HG03175 (cell line): ENCODE data around the gene MUC3A.
"Not testable (repeated sequence)": the region's sequence is repeated elsewhere in the genome, so short reads cannot be mapped to it uniquely, and the experiment has no call there.

Experiments
- ATAC-seq: cut with Tn5 transposase; IDR thresholded peaks from one replicate; pipeline ENCODE4 v1.9.1; 2021; ENCODE audit warnings: mild to moderate bottlenecking, moderate library complexity; ENCODE audit not compliant: unreplicated experiment

The MUC3A gene

GRCh38 chr7:100949227-100949932, at the start of gene MUC3A:
Gene MUC3A, plus strand, starts transcription at chr7:100949534. Its CDS starts 91 bp downstream, at chr7:100949625.
- no peak for ATAC-seq

- no peak for ATAC-seq
Observed at GRCh38 chr7:100900978-100901377, 48.4 kb upstream of the MUC3A start.

GRCh38 chr7:100901921-100902332, 47.4 kb upstream of the MUC3A start:
- no peak for ATAC-seq

GRCh38 chr7:100902638-100903037, 46.7 kb upstream of the MUC3A start:
- ATAC-seq = no peak

GRCh38 chr7:100908512-100908911, 40.8 kb upstream of the MUC3A start:
- no peak for ATAC-seq

GRCh38 chr7:100910443-100910842, 38.9 kb upstream of the MUC3A start:
- ATAC-seq = not testable (repeated sequence)

GRCh38 chr7:100911484-100911883, 37.9 kb upstream of the MUC3A start:
- no peak for ATAC-seq

GRCh38 chr7:100914208-100914878, 35.0 kb upstream of the MUC3A start:
- ATAC-seq = no peak

GRCh38 chr7:100914879-100915447, 34.4 kb upstream of the MUC3A start:
- ATAC-seq = no peak

- not testable (repeated sequence) for ATAC-seq
Observed at GRCh38 chr7:100919335-100919734, 30.0 kb upstream of the MUC3A start.

GRCh38 chr7:100919779-100920437, 29.4 kb upstream of the MUC3A start:
- ATAC-seq = not testable (repeated sequence)

- no peak for ATAC-seq
Observed at GRCh38 chr7:100921039-100921438, 28.3 kb upstream of the MUC3A start.

- ATAC-seq = not testable (repeated sequence)
Observed at GRCh38 chr7:100923616-100924015, 25.7 kb upstream of the MUC3A start.

GRCh38 chr7:100929808-100930174, 19.5 kb upstream of the MUC3A start:
- no peak for ATAC-seq

GRCh38 chr7:100933734-100934133, 15.6 kb upstream of the MUC3A start:
- no peak for ATAC-seq

GRCh38 chr7:100935381-100935780, 14.0 kb upstream of the MUC3A start:
- not testable (repeated sequence) for ATAC-seq

- not testable (repeated sequence) for ATAC-seq
Observed at GRCh38 chr7:100936167-100936566, 13.2 kb upstream of the MUC3A start.

- no peak for ATAC-seq
Observed at GRCh38 chr7:100942045-100942774, 7.1 kb upstream of the MUC3A start.

GRCh38 chr7:100943693-100944092, 5.6 kb upstream of the MUC3A start:
- ATAC-seq = no peak

- no peak for ATAC-seq
Observed at GRCh38 chr7:100944138-100944537, 5.2 kb upstream of the MUC3A start.

GRCh38 chr7:100946111-100946510, 3.2 kb upstream of the MUC3A start:
- no peak for ATAC-seq
